Prostate gland (tissue), 2 donors: ENCODE measurements around the gene FOXF1.

Source experiments
- POLR2A ChIP-seq: fragments of 450-650 bp; IDR thresholded peaks from one replicate; pipeline ENCODE4 v1.6.1; 2016; ENCODE audit warnings: antibody characterized with exemption, mild to moderate bottlenecking
- POLR2AphosphoS5 ChIP-seq: sonication (generic); formaldehyde crosslinking; IDR thresholded peaks from one replicate; pipeline ENCODE4 v1.6.1; 2017; ENCODE audit warnings: antibody characterized with exemption
- TF ChIP-seq, protein P1 (sequence below), 4 experiments: fragments of 200-600 bp in 2 of 4; fragments of 450-650 bp in 2 of 4; sonication (generic) in 2 of 4; IDR thresholded peaks; 1 replicate in 3 of 4; 2 replicates in 1 of 4; pipeline ENCODE4 v1.5.1; 2016 to 2019; ENCODE audit warnings: antibody characterized with exemption in 4 of 4, mild to moderate bottlenecking in 2 of 4, moderate library complexity in 2 of 4

DNA sequence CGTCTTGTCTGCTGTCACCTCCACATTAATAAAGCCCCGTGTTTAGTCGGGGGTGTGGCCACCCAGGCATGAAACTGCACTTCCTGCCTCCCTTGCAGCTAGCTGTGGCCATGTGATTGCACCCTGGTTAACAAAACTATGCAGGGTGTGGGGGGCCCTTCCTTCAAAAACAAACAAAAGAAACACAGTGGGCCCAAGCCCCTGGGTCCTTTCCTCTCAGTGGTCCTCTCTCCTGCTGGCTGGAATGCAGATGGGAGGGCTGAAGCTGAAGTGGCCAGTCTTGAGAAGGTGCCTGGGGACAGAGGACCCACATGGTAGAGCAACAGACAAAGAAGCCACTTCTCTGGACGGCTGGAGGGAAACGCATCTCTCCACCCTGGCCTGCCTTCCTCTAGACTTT lies 38.0 kb upstream of the FOXF1 start:
- TF ChIP-seq, protein P1, sequence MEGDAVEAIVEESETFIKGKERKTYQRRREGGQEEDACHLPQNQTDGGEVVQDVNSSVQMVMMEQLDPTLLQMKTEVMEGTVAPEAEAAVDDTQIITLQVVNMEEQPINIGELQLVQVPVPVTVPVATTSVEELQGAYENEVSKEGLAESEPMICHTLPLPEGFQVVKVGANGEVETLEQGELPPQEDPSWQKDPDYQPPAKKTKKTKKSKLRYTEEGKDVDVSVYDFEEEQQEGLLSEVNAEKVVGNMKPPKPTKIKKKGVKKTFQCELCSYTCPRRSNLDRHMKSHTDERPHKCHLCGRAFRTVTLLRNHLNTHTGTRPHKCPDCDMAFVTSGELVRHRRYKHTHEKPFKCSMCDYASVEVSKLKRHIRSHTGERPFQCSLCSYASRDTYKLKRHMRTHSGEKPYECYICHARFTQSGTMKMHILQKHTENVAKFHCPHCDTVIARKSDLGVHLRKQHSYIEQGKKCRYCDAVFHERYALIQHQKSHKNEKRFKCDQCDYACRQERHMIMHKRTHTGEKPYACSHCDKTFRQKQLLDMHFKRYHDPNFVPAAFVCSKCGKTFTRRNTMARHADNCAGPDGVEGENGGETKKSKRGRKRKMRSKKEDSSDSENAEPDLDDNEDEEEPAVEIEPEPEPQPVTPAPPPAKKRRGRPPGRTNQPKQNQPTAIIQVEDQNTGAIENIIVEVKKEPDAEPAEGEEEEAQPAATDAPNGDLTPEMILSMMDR (IDR thresholded peaks at IDR 0.05) = no peak
- TF ChIP-seq POLR2A (no peak), POLR2AphosphoS5 (no peak)
